Measurements from ENCODE around the gene PDE4D. TPM values are rescaled to one million over a fixed set of nuclear protein-coding genes. Genes with fewer than 3 reads are reported as not detected.

PDE4D gene
- total RNA-seq, 1 experiment from 2014 or later = 2.1 TPM

GRCh38 chr5:59648038-59648831 is 245.3 kb downstream of the PDE4D start:
- H3K56ac ChIP-seq (ENCODE audit: insufficient read length, low read depth, low read length) = no peak overlapping the region
- H2BK20ac ChIP-seq (ENCODE audit: low read depth, low read length, poor library complexity, severe bottlenecking) = no peak overlapping the region
- H3K27ac ChIP-seq (ENCODE audit: insufficient read length, low read depth, low read length) = no peak overlapping the region
- Mint-ChIP-seq H3K9me3 (no peaks in the 10 kb centered on the region; a peak in 2 of 5 replicates), H3K36me3 (ENCODE audit: insufficient read depth in 1 of 3, low read depth in 3 of 3) (no peaks in the 10 kb centered on the region; a peak in 1 of 7 replicates), H3K4me1 (peaks cover 7 to 10% of the 10 kb centered on the region in 2 experiments), H3K4me3 (no peak overlapping the region), H3K27ac (no peak overlapping the region; a peak in 2 of 7 replicates), H3K27me3 (ENCODE audit: low read depth) (no peaks in the 10 kb centered on the region)
- TF ChIP-seq CTCF (conservative IDR thresholded peaks at IDR 0.05) = no peak
- DNase-seq = no peak
- H3K4me1 ChIP-seq (ENCODE audit: insufficient read depth, low read length) = no peaks in the 10 kb centered on the region
- H4K8ac ChIP-seq (replicated peaks; ENCODE audit: insufficient read length, low read depth, low read length) = no peak overlapping the region
- WGBS (ENCODE audit: extremely low coverage, insufficient read length, low lambda C conversion rate) = no CpG with 5 or more reads among the region's 1 CpG
- no peak overlapping the region for H3K9ac ChIP-seq (ENCODE audit: extremely low read depth, insufficient read length, low read length)
- H3K4me2 ChIP-seq (ENCODE audit: insufficient read depth, insufficient read length, low read length) = no peak overlapping the region
- H3K18ac ChIP-seq (ENCODE audit: insufficient read length, low read depth, low read length) = no peak overlapping the region
- no peak overlapping the region for H2BK15ac ChIP-seq (ENCODE audit: low read depth, low read length)
- no peak overlapping the region for H4K5ac ChIP-seq (ENCODE audit: insufficient read length, low read depth, low read length)
- H2BK5ac ChIP-seq (ENCODE audit: insufficient read length, low read length) = no peak overlapping the region
- no peaks in the 10 kb centered on the region for H3K79me2 ChIP-seq (ENCODE audit: insufficient read depth, low read length)
- H3K23me2 ChIP-seq (ENCODE audit: insufficient read length, low read depth, low read length, poor library complexity, severe bottlenecking) = no peaks in the 10 kb centered on the region
- no peak overlapping the region for H3T11ph ChIP-seq (ENCODE audit: low read length)
- H4K20me1 ChIP-seq (ENCODE audit: control insufficient read depth, insufficient read depth, insufficient read length) = no peaks in the 10 kb centered on the region
- no peak overlapping the region for H2AK5ac ChIP-seq (ENCODE audit: insufficient read length, low read length)
- no peak overlapping the region for H4K91ac ChIP-seq (ENCODE audit: insufficient read length, low read depth, low read length)
- H3K4ac ChIP-seq (ENCODE audit: low read depth, low read length) = no peak overlapping the region
- H2BK120ac ChIP-seq (ENCODE audit: low read depth, low read length, poor library complexity, severe bottlenecking) = no peak overlapping the region
- no peaks in the 10 kb centered on the region for H3K79me1 ChIP-seq (ENCODE audit: insufficient read depth, low read depth, low read length, poor library complexity, severe bottlenecking)
- no peak overlapping the region for H2BK12ac ChIP-seq (ENCODE audit: insufficient read length, low read depth, low read length)
- H3K27me3 ChIP-seq (ENCODE audit: insufficient read depth, low read length) = no peaks in the 10 kb centered on the region
- H3K23ac ChIP-seq (ENCODE audit: insufficient read length, low read depth, low read length) = no peak overlapping the region
- H3K9me3 ChIP-seq (ENCODE audit: control insufficient read depth, low read depth, low read length) = no peaks in the 10 kb centered on the region
- H2AFZ ChIP-seq (ENCODE audit: low read length) = no peak overlapping the region
- no peak overlapping the region for H3K14ac ChIP-seq (ENCODE audit: insufficient read depth, low read length)
